ENCODE results near the gene OR6S1.
A peak's percentile ranks its signal among the peaks of the same experiment; 100 is the strongest.

Gene OR6S1

DNA sequence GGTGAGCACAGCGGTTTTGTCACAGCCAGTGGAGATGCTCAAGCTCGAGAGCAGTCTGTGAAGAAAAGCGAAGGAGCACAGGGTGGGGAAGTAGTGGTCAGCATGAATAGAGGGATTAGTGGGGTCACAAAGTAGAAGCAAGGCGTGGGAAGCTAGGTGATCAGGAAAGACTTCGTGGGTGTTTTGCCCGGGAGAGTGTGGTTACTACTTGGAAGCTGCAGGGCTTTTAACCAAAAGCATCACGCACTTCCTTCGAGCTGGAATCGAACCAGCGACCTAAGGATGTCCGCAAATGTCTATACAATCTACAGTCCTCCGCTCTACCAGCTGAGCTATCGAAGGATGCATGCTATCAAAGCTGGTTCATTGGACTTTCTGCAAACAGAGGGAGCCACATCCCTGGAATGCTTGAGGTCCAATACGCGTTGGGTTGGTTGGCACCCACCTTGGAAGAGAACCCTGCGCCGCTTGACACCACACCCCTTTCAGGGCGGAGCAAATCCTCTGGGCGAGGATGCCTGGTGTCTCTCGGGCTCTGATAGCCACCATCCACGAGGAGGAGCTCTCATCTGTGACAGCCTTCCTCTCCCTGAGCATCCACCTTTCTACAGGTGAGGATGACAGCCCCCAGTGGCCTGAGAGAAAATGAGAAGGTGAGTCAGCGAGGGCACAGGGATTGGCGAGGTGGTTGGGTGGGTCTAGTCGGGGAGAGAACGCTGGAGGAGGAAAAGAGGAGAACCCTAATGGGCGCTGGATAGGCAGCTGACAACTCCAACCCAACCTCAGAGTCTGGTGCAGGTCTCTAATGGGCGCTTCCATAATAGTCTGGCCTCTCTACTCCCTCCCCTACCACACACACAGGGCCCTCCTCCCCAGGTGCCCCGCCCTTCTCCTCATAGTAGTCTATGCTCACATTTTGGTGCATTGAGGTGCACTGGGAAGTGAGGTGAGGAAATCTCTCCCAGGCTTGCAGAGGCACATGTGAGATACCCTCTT lies 16.0 kb upstream of the OR6S1 start (continued):
- TF ChIP-seq, protein P1, sequence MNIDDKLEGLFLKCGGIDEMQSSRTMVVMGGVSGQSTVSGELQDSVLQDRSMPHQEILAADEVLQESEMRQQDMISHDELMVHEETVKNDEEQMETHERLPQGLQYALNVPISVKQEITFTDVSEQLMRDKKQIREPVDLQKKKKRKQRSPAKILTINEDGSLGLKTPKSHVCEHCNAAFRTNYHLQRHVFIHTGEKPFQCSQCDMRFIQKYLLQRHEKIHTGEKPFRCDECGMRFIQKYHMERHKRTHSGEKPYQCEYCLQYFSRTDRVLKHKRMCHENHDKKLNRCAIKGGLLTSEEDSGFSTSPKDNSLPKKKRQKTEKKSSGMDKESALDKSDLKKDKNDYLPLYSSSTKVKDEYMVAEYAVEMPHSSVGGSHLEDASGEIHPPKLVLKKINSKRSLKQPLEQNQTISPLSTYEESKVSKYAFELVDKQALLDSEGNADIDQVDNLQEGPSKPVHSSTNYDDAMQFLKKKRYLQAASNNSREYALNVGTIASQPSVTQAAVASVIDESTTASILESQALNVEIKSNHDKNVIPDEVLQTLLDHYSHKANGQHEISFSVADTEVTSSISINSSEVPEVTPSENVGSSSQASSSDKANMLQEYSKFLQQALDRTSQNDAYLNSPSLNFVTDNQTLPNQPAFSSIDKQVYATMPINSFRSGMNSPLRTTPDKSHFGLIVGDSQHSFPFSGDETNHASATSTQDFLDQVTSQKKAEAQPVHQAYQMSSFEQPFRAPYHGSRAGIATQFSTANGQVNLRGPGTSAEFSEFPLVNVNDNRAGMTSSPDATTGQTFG (tag by site-specific recombination; IDR thresholded peaks at IDR 0.05; ENCODE audit: borderline replicate concordance) = peak; percentile 75
- TF ChIP-seq ZNF76 (tag by site-specific recombination; IDR thresholded peaks at IDR 0.05; ENCODE audit: borderline replicate concordance, low read depth) (no peak; the same call in 1 of the 2 replicates), ZNF391 (tag by site-specific recombination; IDR thresholded peaks at IDR 0.05; ENCODE audit: borderline replicate concordance, low read depth) (peak; percentile 88), ZNF214 (tag by site-specific recombination; IDR thresholded peaks at IDR 0.05; ENCODE audit: borderline replicate concordance) (no peak), ZFP69B (tag by site-specific recombination; IDR thresholded peaks at IDR 0.05) (peak; percentile 77), ZFHX2 (tag by site-specific recombination; conservative IDR thresholded peaks at IDR 0.05) (peak; percentile 90), BCL11B (tag by site-specific recombination; IDR thresholded peaks at IDR 0.05; ENCODE audit: low read depth) (peak; percentile 82; the same call in 1 of the 2 replicates), ZNF140 (tag by site-specific recombination; IDR thresholded peaks at IDR 0.05) (no peak), ZNF2 (tag by site-specific recombination; IDR thresholded peaks at IDR 0.05) (peak; percentile 77; the same call in 1 of the 2 replicates), ZEB2 (tag by site-specific recombination; IDR thresholded peaks at IDR 0.05) (peak; percentile 67; the same call in 1 of the 2 replicates), ZNF311 (tag by site-specific recombination; IDR thresholded peaks at IDR 0.05; ENCODE audit: borderline replicate concordance) (no peak), ZXDB (tag by site-specific recombination; IDR thresholded peaks at IDR 0.05) (peak; percentile 86), ZIC2 (tag by site-specific recombination; IDR thresholded peaks at IDR 0.05) (peak; percentile 27; the same call in 1 of the 2 replicates), ZNF394 (tag by site-specific recombination; IDR thresholded peaks at IDR 0.05; ENCODE audit: borderline replicate concordance) (peak; percentile 78), GLI4 (tag by site-specific recombination; IDR thresholded peaks at IDR 0.05) (peak; percentile 74; the same call in 1 of the 2 replicates)
- TF ChIP-seq, protein P2, sequence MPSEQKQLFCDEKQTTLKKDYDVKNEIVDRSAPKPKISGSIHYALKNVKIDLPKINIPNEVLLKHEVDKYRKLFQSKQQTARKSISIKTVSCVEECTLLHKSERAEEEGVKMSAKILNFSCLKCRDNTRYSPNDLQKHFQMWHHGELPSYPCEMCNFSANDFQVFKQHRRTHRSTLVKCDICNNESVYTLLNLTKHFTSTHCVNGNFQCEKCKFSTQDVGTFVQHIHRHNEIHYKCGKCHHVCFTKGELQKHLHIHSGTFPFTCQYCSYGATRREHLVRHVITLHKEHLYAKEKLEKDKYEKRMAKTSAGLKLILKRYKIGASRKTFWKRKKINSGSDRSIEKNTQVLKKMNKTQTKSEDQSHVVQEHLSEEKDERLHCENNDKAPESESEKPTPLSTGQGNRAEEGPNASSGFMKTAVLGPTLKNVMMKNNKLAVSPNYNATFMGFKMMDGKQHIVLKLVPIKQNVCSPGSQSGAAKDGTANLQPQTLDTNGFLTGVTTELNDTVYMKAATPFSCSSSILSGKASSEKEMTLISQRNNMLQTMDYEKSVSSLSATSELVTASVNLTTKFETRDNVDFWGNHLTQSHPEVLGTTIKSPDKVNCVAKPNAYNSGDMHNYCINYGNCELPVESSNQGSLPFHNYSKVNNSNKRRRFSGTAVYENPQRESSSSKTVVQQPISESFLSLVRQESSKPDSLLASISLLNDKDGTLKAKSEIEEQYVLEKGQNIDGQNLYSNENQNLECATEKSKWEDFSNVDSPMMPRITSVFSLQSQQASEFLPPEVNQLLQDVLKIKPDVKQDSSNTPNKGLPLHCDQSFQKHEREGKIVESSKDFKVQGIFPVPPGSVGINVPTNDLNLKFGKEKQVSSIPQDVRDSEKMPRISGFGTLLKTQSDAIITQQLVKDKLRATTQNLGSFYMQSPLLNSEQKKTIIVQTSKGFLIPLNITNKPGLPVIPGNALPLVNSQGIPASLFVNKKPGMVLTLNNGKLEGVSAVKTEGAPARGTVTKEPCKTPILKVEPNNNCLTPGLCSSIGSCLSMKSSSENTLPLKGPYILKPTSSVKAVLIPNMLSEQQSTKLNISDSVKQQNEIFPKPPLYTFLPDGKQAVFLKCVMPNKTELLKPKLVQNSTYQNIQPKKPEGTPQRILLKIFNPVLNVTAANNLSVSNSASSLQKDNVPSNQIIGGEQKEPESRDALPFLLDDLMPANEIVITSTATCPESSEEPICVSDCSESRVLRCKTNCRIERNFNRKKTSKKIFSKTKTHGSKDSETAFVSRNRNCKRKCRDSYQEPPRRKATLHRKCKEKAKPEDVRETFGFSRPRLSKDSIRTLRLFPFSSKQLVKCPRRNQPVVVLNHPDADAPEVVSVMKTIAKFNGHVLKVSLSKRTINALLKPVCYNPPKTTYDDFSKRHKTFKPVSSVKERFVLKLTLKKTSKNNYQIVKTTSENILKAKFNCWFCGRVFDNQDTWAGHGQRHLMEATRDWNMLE (tag by site-specific recombination; conservative IDR thresholded peaks at IDR 0.05; ENCODE audit: low read depth) = peak; percentile 18; the same call in 1 of the 2 replicates

DNA sequence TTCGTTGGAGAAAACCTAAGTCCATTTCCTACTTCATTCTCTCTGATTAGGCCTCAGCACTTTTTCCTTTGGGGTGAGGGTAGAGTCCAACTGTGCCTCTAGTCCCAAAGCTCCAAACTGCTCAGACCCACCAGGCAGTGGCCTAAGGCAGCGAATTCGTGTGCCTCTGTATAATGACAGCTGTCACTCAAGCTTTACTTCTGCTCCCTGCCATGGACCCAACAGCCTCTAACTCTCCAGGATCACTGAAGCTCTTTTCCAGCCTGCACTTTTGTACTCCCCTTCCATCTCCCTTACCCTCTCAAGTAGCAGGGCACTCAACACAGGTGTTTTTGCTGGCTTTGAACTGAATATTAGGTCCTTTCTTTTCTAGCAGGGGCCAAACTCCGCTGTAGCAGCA lies 14.8 kb upstream of the OR6S1 start:
- TF ChIP-seq, protein P3, sequence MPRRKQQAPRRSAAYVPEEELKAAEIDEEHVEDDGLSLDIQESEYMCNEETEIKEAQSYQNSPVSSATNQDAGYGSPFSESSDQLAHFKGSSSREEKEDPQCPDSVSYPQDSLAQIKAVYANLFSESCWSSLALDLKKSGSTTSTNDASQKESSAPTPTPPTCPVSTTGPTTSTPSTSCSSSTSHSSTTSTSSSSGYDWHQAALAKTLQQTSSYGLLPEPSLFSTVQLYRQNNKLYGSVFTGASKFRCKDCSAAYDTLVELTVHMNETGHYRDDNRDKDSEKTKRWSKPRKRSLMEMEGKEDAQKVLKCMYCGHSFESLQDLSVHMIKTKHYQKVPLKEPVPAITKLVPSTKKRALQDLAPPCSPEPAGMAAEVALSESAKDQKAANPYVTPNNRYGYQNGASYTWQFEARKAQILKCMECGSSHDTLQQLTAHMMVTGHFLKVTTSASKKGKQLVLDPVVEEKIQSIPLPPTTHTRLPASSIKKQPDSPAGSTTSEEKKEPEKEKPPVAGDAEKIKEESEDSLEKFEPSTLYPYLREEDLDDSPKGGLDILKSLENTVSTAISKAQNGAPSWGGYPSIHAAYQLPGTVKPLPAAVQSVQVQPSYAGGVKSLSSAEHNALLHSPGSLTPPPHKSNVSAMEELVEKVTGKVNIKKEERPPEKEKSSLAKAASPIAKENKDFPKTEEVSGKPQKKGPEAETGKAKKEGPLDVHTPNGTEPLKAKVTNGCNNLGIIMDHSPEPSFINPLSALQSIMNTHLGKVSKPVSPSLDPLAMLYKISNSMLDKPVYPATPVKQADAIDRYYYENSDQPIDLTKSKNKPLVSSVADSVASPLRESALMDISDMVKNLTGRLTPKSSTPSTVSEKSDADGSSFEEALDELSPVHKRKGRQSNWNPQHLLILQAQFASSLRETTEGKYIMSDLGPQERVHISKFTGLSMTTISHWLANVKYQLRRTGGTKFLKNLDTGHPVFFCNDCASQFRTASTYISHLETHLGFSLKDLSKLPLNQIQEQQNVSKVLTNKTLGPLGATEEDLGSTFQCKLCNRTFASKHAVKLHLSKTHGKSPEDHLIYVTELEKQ (tag by site-specific recombination; IDR thresholded peaks at IDR 0.05; ENCODE audit: borderline replicate concordance) = peak; percentile 64; the same call in 1 of the 2 replicates
- no peak for TF ChIP-seq ZNF596 (tag by site-specific recombination; IDR thresholded peaks at IDR 0.05)
- Histone ChIP-seq H3K4me3 (ENCODE audit: low read depth, low read length) (no peak overlapping the region), H3K4me1 (ENCODE audit: control insufficient read depth, insufficient read depth, low read length) (no peaks in the 10 kb centered on the region), H3K9me3 (ENCODE audit: control insufficient read depth, insufficient read depth, low read depth, low read length) (no peaks in the 10 kb centered on the region), H3K27ac (ENCODE audit: extremely low read depth, low read depth, low read length) (no peak overlapping the region), H3K36me3 (ENCODE audit: control insufficient read depth in 2 of 2, insufficient read depth in 1 of 2, low read length in 2 of 2) (no peaks in the 10 kb centered on the region)
- ChIA-PET POLR2A (interaction anchor here (3.2 kb wide), 1 partner anchor 25 kb away, joined by 16 read pairs; no protein-coding TSS in a partner anchor), CTCF (interaction anchor here (0.9 to 1.0 kb wide), 4 partner anchors 24 to 38 kb away, joined by 3 read pairs; partner anchors contain the start of gene RNASE4)

Data from HEK293 (cell line).